Measurements from ENCODE around the gene PLPPR3.

Gene PLPPR3

GRCh38 chr19:782185-782877 is 39.4 kb downstream of the PLPPR3 start:
- no peaks in the 10 kb centered on the region for H3K36me3 ChIP-seq (ENCODE audit: insufficient read depth, low read length)
- peak overlapping the region; percentile 63 for H3K4me3 ChIP-seq (ENCODE audit: low read length)
- H3K9me3 ChIP-seq (replicated peaks; ENCODE audit: low read length): no peaks in the 10 kb centered on the region
- H3K27me3 ChIP-seq (ENCODE audit: control insufficient read depth, insufficient read depth, low read length): no peaks in the 10 kb centered on the region
- H3K9ac ChIP-seq (ENCODE audit: low read depth, low read length): peak overlapping the region; percentile 47
- H3K4me2 ChIP-seq (ENCODE audit: low read length): peak overlapping the region; percentile 79
- H3K4me1 ChIP-seq (ENCODE audit: control insufficient read depth, insufficient read depth, low read length): peaks cover 27% of the 10 kb centered on the region

DNA sequence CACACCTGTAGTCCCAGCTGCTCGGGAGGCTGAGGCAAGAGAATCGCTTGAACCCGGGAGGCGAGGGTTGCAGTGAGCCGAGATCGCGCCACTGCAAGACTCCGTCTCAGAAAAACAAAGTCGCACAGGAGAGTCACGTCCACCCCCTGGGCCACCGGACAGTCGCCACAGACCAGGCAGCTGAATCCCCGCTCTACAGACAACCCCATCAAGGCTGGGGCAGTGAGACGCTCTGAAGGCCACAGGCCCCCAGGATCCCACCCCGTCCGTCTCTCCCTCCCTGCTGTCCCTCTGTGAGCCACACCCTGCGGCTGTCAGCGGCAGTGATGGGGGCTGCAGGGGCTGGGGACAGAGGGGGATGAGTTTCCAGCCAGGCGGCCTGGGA is 40.0 kb downstream of the PLPPR3 start:
- Histone ChIP-seq H3K4me3 (ENCODE audit: low read length) (peak overlapping the region; percentile 63), H3K27me3 (ENCODE audit: control insufficient read depth, insufficient read depth, low read length) (no peaks in the 10 kb centered on the region), H3K9ac (ENCODE audit: low read depth, low read length) (peak overlapping the region; percentile 47), H3K9me3 (replicated peaks; ENCODE audit: low read length) (no peaks in the 10 kb centered on the region), H3K4me1 (ENCODE audit: control insufficient read depth, insufficient read depth, low read length) (peaks cover 27% of the 10 kb centered on the region), H3K36me3 (ENCODE audit: insufficient read depth, low read length) (no peaks in the 10 kb centered on the region), H3K4me2 (ENCODE audit: low read length) (peak overlapping the region; percentile 79)

- H3K9me3 ChIP-seq (replicated peaks; ENCODE audit: low read length): no peaks in the 10 kb centered on the region
- H3K4me1 ChIP-seq (ENCODE audit: control insufficient read depth, insufficient read depth, low read length): peaks cover 27% of the 10 kb centered on the region
- no peak overlapping the region for H3K4me2 ChIP-seq (ENCODE audit: low read length)
- no peaks in the 10 kb centered on the region for H3K36me3 ChIP-seq (ENCODE audit: insufficient read depth, low read length)
- H3K27me3 ChIP-seq (ENCODE audit: control insufficient read depth, insufficient read depth, low read length): no peaks in the 10 kb centered on the region
- no peak overlapping the region for H3K4me3 ChIP-seq (ENCODE audit: low read length)
- H3K9ac ChIP-seq (ENCODE audit: low read depth, low read length): no peak overlapping the region
Measured at GRCh38 chr19:780935-781334, 40.8 kb downstream of the PLPPR3 start.

GRCh38 chr19:778910-779653 is 42.7 kb downstream of the PLPPR3 start:
- Histone ChIP-seq H3K4me1 (ENCODE audit: control insufficient read depth, insufficient read depth, low read length) (peaks cover 27% of the 10 kb centered on the region), H3K9ac (ENCODE audit: low read depth, low read length) (peak overlapping the region; percentile 61), H3K36me3 (ENCODE audit: insufficient read depth, low read length) (no peaks in the 10 kb centered on the region), H3K27me3 (ENCODE audit: control insufficient read depth, insufficient read depth, low read length) (no peaks in the 10 kb centered on the region), H3K4me3 (ENCODE audit: low read length) (no peak overlapping the region), H3K9me3 (replicated peaks; ENCODE audit: low read length) (no peaks in the 10 kb centered on the region), H3K4me2 (ENCODE audit: low read length) (peak overlapping the region; percentile 33)

GRCh38 chr19:776549-776948 is 45.2 kb downstream of the PLPPR3 start:
- no peak overlapping the region for H3K4me2 ChIP-seq (ENCODE audit: low read length)
- H3K36me3 ChIP-seq (ENCODE audit: insufficient read depth, low read length): no peaks in the 10 kb centered on the region
- peaks cover 10% of the 10 kb centered on the region for H3K4me1 ChIP-seq (ENCODE audit: control insufficient read depth, insufficient read depth, low read length)
- no peak overlapping the region for H3K4me3 ChIP-seq (ENCODE audit: low read length)
- H3K9ac ChIP-seq (ENCODE audit: low read depth, low read length): no peak overlapping the region
- H3K27me3 ChIP-seq (ENCODE audit: control insufficient read depth, insufficient read depth, low read length): no peaks in the 10 kb centered on the region
- no peaks in the 10 kb centered on the region for H3K9me3 ChIP-seq (replicated peaks; ENCODE audit: low read length)

- Histone ChIP-seq H3K4me3 (ENCODE audit: low read length) (no peak overlapping the region), H3K4me1 (ENCODE audit: control insufficient read depth, insufficient read depth, low read length) (peaks cover 7% of the 10 kb centered on the region), H3K36me3 (ENCODE audit: insufficient read depth, low read length) (no peaks in the 10 kb centered on the region), H3K9ac (ENCODE audit: low read depth, low read length) (no peak overlapping the region), H3K27me3 (ENCODE audit: control insufficient read depth, insufficient read depth, low read length) (no peaks in the 10 kb centered on the region), H3K4me2 (ENCODE audit: low read length) (no peak overlapping the region), H3K9me3 (replicated peaks; ENCODE audit: low read length) (no peaks in the 10 kb centered on the region)
Measured at GRCh38 chr19:772730-773436, 48.9 kb downstream of the PLPPR3 start.

GRCh38 chr19:772063-772462 is 49.7 kb downstream of the PLPPR3 start:
- H3K4me2 ChIP-seq (ENCODE audit: low read length): no peak overlapping the region
- H3K9me3 ChIP-seq (replicated peaks; ENCODE audit: low read length): no peaks in the 10 kb centered on the region
- H3K4me1 ChIP-seq (ENCODE audit: control insufficient read depth, insufficient read depth, low read length): peaks cover 7% of the 10 kb centered on the region
- H3K9ac ChIP-seq (ENCODE audit: low read depth, low read length): no peak overlapping the region
- no peaks in the 10 kb centered on the region for H3K36me3 ChIP-seq (ENCODE audit: insufficient read depth, low read length)
- no peak overlapping the region for H3K4me3 ChIP-seq (ENCODE audit: low read length)
- H3K27me3 ChIP-seq (ENCODE audit: control insufficient read depth, insufficient read depth, low read length): no peaks in the 10 kb centered on the region

- no peak overlapping the region for H3K9ac ChIP-seq (ENCODE audit: low read depth, low read length)
- peaks cover 7% of the 10 kb centered on the region for H3K4me1 ChIP-seq (ENCODE audit: control insufficient read depth, insufficient read depth, low read length)
- no peaks in the 10 kb centered on the region for H3K9me3 ChIP-seq (replicated peaks; ENCODE audit: low read length)
- no peaks in the 10 kb centered on the region for H3K36me3 ChIP-seq (ENCODE audit: insufficient read depth, low read length)
- H3K27me3 ChIP-seq (ENCODE audit: control insufficient read depth, insufficient read depth, low read length): no peaks in the 10 kb centered on the region
- H3K4me3 ChIP-seq (ENCODE audit: low read length): no peak overlapping the region
- no peak overlapping the region for H3K4me2 ChIP-seq (ENCODE audit: low read length)
Measured at GRCh38 chr19:771332-771785, 50.4 kb downstream of the PLPPR3 start.

- Histone ChIP-seq H3K9ac (ENCODE audit: low read depth, low read length) (no peak overlapping the region), H3K27me3 (ENCODE audit: control insufficient read depth, insufficient read depth, low read length) (no peaks in the 10 kb centered on the region), H3K4me3 (ENCODE audit: low read length) (no peak overlapping the region), H3K4me1 (ENCODE audit: control insufficient read depth, insufficient read depth, low read length) (peaks cover 7% of the 10 kb centered on the region), H3K36me3 (ENCODE audit: insufficient read depth, low read length) (no peaks in the 10 kb centered on the region), H3K4me2 (ENCODE audit: low read length) (no peak overlapping the region), H3K9me3 (replicated peaks; ENCODE audit: low read length) (no peaks in the 10 kb centered on the region)
Measured at GRCh38 chr19:769616-770015, 52.1 kb downstream of the PLPPR3 start.

DNA sequence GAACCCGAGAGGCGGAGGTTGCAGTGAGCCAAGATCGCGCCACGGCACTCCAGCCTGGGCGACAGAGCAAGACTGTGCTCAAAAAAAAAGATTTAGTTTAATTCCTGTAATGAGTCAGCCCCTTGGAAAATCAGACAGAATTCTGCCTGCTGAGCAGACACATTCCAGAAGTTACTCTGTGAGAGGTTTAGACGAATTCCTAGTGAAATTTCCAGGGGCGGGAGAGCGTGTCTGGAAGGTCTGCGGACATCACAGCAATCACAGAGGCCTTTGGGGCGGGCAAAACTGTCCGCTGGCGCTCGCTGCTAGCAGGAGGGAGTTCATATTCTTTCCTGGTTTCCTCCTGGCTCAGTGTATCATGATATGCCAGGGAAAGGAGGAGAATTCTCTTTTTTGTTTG is 53.3 kb downstream of the PLPPR3 start:
- Histone ChIP-seq H3K27me3 (ENCODE audit: control insufficient read depth, insufficient read depth, low read length) (no peaks in the 10 kb centered on the region), H3K9me3 (replicated peaks; ENCODE audit: low read length) (no peaks in the 10 kb centered on the region), H3K4me2 (ENCODE audit: low read length) (peak overlapping the region; percentile 37), H3K9ac (ENCODE audit: low read depth, low read length) (peak overlapping the region; percentile 26), H3K36me3 (ENCODE audit: insufficient read depth, low read length) (no peaks in the 10 kb centered on the region), H3K4me3 (ENCODE audit: low read length) (no peak overlapping the region), H3K4me1 (ENCODE audit: control insufficient read depth, insufficient read depth, low read length) (peaks cover 7% of the 10 kb centered on the region)

DNA sequence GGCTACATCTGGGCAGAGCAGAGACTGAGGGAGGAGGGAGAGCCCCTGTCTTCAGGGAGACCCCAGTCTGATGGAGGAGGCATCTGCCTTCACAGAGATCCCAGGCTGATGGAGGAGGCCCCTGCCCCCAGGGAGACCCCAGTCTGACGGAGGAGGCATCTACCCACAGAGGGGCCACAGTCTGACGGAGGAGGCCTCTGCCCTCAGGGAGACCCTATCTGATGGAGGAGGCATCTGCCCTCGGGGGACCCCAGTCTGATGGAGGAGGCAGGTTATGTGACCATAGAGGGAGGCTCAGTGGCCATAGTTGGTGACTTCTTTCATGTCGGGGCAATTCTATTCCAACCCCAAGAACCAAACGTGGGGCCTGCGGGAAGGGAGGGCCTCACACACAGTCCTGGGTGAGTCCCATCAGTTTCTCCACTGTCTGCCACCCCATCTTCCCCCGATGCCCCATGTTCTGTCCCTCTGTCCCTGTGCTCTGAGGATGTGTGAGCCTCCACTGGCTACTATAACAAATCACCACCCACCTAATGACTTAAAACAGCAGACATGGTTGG is 56.5 kb downstream of the PLPPR3 start:
- Histone ChIP-seq H3K9ac (ENCODE audit: low read depth, low read length) (no peak overlapping the region), H3K27me3 (ENCODE audit: control insufficient read depth, insufficient read depth, low read length) (no peaks in the 10 kb centered on the region), H3K9me3 (replicated peaks; ENCODE audit: low read length) (no peaks in the 10 kb centered on the region), H3K4me2 (ENCODE audit: low read length) (no peak overlapping the region), H3K36me3 (ENCODE audit: insufficient read depth, low read length) (no peaks in the 10 kb centered on the region), H3K4me3 (ENCODE audit: low read length) (no peak overlapping the region), H3K4me1 (ENCODE audit: control insufficient read depth, insufficient read depth, low read length) (peaks cover 7% of the 10 kb centered on the region)
